Esophagus mucosa (tissue), 1 donor: ENCODE results near the gene CEPT1. TPM values are rescaled to one million over a fixed set of nuclear protein-coding genes. Genes with fewer than 3 reads are reported as not detected.
"Not testable (repeated sequence)": the region's sequence is repeated elsewhere in the genome, so short reads cannot be mapped to it uniquely, and the experiment has no call there.

Source experiments
- ATAC-seq: fragments of 200-7000 bp; cut with Tn5 transposase; one replicate; pipeline ENCODE4 v1.9.1; 2020
- total RNA-seq: library from RNA; stranded (reverse); gene quantifications from one replicate; pipeline ENCODE4 v1.2.4, GENCODE V29; 2023
- donor health status: DM: yes; HTN: yes; CAD: no.

The CEPT1 gene
- total RNA-seq, 1 donor from 2014 or later, result 23.3 TPM

DNA sequence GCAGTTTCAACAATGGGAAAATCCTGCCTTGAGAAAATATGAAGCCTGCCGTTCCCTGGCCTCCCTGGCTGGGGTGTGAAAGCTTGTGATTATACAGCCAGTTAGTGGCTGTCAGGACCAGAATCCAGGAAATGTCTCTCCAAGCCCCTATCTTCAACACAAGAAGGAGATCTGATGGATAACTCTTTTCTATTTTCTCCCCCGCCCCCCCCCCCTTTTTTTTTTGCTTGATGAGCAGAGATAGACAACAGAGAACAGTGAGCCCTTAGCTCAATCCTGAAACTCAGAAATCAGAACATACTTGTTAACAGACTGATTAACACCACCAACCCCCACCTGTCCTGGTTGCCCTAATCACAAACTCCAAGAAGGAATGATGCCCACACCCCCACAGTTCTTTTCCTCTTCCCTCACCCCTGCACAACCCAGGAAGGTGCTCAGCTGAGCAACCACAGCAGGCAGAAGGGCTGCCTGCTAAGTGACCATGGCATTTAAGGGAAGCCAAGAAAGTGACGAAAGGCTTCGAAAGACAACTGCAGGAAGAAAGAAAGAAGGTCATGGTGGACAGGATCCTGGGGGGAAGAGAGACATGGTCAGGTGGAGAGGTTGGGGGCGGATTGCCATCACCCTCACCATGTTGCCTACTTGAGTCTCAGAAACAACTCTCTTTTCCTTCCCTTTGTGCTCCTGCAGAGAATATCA is 72.8 kb downstream of the CEPT1 start:
- no peak for ATAC-seq

DNA sequence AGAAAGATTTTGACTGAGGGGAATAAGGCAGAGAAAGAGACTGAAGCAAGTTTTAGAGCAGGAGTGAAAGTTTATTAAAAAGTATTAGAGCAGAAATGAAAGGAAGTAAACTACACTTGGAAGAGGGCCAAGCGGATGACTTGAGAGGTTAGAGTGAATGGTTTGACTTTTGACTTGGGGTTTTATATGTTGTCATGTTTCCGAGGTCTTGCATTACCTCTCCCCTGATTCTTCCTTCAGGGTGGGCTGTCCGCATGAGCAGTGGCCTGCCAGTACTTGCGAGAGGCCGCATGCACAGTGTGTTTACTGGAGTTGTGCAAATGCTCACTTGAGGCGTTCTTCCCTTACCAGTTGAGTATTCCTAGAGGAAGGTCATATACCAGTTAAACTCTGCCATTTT is 73.4 kb downstream of the CEPT1 start:
- no peak for ATAC-seq

DNA sequence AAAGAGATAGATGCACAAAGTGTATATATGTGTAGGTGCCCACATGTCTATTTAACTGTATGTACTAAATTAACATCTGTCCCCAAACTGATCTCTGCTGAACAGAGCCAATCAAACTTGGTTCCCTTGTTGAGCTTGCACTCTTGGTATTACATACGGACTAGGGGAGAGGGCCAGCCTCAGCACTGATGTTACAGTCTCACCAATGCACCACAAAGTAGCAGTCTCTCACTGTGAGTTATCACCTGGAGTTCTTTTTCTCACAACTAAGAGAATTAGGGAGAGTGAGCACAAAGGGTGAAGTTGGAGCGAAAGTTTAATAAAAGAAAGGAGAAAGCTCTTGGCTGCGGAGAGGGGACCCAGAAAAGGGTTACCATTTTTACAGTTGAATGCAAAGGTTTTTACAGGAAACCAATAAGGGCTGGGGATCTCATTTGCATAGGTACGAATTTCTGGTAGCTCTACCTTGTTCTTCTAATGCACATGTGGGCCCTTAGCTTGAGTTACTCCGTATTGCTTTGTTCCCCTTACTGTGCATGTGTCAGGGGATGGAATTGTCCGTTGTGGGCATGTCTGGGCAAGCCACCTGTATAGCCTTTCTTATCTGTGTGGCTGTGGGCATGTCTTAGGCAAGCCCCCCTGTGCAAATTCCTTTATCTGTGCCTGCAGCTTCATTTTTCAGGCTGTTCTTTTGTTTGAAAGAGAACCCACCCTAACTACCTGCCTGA is 74.2 kb downstream of the CEPT1 start:
- no peak for ATAC-seq

DNA sequence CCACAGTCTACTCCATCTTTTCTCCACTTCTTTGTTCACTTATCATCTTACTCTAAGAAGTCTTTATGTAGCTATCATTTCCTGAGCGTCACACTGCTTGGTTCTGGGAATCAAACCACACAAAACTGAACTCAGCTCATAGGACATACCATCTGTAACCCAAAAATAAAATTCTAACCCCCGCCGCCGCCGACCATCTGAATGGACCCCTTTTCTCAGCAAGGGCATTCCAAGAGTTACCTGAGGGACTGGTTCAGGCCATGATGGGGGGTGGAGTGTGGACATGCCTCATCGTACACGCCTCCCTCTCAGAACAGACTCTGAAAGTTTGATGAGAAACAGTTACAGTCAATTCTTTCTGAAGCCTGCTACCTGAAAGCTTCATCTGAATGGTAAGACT is 74.9 kb downstream of the CEPT1 start:
- no peak for ATAC-seq

DNA sequence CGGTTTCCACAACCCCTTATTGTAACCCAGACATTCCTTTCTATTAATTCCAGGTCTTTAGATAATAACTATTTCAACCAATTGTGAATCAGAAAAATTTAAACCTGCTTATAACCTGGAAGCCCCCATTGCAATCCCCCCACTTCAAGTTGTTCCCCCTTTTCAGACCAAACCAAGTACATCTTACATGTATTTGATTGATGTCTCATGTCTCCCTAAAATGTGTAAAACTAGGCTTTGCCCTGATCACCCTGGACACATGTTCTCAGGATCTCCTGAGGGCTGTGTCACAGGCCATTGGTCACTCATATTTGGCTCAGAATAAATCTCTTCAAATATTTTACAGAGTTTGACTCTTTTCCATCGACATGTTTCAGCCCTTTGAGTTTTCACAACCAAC is 75.3 kb downstream of the CEPT1 start:
- not testable (repeated sequence) for ATAC-seq

DNA sequence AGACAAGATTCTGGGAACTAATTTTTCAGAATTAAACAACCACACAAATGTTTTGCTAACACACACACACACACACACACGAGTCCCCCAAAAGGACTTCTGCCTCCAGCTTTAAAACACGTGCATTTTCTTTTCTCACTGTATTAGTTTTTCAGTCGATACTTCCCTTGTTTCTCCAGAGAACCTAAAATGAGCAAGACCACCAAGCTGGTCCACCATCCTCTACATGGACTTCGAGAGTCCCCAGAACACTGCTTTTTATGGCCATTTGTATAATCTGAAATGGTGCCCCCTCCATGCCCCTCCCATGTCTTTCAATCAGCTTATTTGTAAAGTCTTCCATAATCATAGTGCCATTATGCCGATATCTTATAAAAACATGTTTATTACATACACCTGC is 76.7 kb downstream of the CEPT1 start:
- no peak for ATAC-seq

DNA sequence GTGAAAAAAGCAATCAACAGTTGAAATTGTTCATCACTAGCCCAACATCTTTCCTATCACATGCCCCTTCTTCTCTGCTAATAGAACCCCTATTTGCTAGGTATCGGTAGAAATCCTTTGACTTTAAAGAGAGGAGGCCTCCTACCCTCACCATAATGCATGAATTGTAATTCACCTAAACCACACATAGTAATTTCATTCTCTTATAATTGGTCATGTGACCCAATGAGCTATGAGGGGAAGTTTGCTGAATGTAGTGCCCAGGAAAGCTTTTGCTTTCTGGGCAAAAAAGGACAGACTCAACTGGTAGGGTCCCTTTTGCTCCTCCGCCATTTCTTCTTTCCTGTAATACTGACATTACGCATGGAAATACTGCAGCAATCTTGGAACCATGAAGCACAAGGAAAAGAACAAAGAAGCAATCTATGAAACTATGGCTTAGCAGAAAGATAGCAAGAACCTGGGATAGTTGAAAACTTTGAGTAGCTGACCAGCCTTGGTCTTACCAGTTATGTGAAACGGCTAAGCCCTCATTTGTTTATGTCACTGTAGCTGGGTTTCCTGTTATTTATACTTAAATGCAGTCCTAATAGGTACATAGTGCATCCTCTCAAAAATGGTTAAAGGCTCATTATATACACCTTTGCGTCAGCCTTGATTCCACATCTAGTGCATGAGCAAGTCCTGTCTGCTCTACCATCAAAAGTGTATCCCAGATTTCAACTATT is 77.3 kb downstream of the CEPT1 start:
- ATAC-seq, result no peak

DNA sequence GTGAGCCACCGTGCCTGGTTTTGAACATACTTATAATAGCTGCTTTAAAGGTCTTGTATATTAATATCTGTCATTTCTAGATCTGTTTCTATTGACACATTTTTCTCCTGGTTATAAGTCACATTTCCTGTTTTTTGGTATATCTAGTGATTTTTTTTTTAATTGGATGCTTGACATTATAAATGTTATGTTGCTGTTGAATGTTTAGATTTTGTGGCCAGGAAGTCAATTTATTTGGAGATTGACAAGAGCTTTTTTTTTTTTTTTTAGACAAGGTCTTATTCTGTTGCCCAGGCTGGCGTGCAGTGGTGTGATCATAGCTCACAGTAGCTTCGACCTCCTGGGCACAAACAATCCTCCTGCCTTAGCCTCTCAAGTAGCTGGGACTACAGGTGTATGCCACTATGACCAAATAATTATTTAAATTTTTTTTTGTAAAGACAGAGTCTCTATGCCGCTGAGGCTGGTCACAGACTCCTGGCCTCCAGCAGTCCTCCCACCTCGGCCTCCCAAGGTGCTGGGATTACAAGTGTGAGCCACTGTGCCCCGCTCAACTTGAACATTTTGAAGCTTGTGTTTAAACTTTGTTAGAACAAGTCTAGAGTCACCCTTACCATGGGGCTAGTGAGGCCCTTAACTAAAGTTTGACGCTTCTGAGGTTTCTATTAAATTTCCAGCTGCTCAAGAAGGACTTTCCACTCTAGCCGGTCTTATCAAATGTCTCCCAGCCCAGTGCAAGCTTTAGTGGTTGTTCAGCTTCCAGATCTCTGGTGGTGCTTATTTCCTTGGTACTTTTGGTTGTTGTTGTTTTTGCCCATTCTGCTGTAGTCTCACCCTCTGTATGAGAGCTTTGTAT is 78.9 kb downstream of the CEPT1 start:
- ATAC-seq, result no peak

DNA sequence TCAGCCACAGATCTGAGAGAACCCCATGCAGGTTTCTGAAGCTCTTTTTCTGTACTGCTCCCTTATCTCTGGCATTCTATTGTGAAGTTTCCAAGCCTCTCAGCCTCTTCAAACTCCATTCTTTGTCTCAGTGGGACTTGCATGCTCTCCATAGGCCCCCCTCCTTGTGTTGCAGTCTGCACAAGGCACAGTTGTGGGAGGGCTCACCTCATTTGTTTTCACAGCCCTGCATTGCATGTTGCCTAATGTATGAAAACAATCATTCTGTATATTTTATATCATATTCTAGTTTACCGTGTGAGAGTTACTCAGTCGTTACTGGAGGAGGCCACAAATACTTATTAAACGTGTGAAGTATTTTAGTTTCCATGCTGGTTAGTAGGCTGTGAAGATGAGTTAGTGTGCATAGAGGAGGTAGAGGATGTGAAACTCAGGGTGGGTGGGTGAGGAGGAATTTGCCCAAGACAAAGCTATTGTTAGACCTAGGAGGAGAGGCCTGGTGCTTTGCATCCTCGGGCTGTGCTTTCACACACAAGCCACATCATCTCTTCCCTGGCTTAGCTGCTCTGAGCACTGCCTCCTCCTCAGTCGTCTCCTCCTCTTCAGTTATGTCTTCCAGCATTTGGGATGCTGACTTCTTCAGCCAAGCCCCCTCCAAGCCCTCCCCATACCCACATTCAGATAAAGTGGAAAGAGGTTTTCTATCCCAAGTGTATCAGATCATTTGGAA is 79.7 kb downstream of the CEPT1 start:
- peak; percentile 34 for ATAC-seq

DNA sequence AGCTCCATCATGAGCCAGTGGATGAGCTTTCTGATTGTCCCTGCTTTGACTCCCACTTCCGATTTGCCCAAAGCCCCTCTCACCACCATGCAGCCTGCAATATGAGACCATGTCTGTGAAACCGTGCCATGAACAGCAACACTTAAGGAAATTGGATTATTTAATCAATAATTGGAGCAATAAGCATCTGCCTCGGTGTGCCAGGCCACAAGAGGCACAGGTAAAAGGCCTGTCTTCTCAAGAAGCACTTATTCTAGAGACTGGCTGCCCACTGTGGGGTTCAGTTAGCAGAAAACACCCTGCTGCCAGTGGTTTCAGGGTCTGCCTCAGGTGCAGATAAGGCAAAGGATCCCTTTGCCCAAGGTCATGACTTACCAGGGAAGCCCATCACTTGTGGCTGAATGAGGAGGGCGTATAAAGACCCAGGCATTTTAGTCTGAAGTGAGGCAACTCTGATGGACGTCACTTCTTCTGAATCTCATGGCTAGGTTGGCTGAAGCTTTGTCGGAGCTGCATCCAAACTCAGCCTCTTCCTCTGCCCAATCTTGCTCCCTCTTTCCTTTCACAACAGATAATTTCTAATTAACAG is 80.4 kb downstream of the CEPT1 start:
- no peak for ATAC-seq

DNA sequence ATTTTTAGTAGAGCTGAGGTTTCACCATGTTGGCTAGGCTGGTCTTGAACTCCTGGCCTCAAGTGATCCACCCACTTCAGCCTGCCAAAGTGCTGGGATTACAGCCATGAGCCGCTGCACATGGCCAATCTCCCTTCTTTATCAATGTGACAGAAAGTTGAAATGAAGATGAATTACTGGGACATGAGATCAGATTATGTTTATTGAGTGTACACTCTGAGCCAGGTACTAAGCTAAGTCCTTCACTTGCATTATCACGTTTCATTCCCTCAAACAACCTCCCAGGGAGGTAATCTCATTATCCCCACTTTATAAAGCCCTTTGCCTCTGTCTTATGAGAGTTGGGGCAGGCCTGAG is 81.2 kb downstream of the CEPT1 start:
- no peak for ATAC-seq

DNA sequence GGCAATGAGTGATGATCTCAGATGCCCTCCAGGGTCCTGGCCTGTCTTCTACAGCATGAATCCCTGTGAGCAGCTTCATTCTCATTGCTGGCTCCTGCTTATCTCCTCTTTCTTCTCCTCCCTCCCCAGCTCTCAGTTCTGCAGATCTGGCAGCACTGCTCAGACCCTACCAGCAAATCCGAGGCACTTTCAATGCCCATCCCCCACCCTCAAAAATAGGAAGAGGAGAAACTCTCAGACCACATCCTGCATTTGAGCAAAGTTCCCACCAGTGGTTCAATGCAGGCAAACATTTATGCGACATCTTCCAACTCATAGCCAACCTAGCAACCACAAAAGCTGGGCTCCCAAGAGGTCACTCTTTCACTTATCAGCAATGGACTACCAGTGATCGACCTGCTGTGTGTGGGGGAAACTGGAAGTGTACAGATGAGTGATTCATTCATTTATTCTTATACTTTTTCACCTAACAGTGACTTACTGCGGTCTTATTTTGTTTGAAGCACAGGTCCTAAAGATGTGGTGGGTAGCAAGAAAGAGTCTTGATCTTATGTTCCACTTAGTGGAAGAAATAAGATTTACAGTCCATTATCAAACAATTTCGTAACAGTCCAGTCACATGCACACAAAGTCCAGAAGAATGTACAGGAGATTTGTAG is 81.7 kb downstream of the CEPT1 start:
- peak; percentile 12 for ATAC-seq

DNA sequence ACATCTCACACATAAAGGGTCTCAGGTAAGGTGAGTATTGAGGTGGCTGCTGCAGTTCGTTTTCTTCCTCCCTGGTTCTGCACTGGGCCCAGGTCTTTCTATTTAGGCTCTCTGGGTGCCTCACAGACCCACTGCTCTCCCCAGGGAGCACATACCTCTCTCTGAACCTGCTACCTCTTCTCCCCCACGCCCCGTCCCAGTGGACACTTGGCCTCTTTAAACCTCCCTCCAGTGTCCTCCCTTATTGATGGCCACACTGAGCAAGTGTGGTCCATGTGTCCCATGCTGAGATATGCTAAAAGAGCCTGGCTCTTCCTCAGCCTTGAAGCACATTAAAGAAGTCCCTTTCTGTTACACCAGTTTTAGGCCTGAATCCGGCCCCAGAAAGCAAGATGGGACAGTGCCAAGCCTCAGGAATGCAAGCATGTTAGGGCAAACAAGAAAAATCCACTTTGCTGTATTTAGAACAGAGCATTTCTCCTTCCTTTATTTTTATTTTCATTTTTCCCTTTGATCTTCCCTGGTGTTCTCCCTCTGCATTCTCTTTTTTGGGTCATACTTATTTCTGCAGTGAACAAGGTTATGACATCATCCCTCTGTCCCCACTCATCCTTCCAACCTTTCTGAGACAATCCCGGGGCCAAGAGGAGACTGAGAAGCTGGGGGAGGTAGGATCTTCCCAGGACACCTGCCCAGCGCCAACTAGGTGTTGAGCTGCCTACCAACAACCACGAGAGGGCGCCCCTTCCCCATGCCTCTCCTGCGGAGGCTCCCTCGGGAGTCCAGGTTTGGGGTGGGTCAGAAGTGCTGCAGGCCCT is 82.5 kb downstream of the CEPT1 start:
- peak; percentile 88 for ATAC-seq

DNA sequence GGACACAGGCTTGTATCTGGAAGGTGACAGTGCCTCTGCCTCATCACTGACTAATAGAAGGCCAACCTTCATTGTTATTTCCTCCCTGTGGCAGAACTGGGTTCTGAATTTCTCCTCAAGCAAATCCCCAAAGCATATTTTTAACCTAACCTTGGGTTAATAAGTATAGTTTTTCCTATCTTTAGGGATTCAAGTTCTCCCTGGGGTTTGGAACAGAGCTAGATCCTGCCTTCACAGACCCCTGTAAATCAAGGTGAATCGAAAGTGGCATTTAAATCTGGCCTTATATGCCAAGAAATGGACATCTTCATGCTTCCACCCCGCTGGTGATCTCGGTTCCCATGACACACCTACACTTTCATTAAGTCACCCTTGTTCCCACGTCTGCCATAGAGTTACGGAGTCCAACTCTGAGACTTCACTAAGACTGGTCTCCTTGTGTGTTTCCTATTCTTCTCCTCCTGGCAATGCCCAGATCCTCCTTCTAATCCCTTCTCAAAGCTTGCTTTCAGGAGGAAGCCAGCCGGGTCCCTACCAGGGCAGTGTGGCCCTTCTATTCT is 83.2 kb downstream of the CEPT1 start:
- ATAC-seq, result no peak

DNA sequence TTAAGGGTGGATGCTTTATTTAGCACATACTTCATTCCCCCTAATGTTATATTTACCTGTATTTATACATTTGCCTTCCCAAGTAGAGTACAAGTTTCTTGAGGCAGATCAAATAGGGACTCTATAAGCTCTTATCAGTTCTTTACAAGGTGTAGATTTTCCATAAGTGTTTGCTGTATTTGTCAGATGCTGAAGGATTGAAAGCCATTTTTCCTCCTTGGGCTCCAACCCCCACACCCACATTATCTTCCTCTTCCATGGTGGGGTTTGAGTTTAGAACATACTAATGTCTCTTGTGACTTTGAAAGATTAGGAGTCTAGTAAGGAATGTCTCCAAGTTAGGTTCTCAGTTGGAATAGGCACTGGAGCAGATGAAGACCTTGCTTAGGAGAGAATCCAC is 85.1 kb downstream of the CEPT1 start:
- ATAC-seq, result no peak

DNA sequence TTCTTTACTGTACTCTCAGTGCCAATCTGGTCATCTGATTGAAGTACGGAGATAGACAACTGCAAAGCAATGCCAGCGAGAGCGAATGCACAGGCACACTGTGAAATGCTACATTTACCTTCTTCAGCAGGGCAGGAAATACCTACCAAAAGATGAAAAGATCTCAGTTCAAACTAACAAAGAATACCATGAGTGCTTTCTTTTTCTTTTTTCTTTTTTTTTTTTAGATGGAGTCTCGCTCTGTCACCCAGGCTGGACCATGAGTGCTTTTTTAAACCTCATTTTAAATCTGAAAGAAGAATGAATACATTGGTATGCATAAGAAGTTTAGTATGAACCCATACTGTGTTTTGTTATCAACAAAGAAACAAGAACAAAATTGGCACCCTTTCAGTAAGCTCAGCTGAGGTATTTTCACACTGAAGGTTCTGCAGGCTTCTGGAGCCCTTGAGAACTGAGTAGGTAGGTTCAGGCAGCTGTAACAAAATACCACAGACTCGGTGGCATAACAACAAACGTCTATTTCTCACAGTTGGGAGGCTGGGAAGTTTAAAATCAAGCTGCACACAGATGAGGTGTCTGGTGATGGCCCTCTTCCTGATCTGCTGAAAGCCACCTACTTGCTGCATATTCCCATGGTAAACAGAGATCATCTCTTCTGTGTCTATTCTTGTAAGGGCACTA is 85.8 kb downstream of the CEPT1 start:
- ATAC-seq, result no peak

DNA sequence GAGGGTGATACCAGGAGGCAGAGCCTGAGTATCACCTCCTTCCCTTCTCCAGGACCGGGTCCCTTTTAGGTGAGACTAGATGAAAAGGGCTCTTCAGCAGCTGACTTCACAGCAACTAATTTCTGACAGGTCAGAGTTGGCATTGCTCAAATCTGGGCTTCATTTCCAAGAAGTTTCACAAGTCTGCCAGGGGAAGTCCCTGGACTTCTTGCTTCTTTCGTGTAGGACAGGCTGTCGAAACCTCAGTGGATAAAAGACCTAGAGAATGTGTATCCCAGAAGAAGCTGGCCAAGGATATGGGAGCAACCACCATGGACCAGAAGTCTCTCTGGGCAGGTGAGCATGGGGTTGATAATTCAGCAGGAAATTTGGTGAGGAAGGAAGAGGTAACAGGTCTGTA is 87.4 kb downstream of the CEPT1 start, which contains the start of gene CHI3L2:
CHI3L2 (plus strand) TSS at position 280 of the 400 bp plus-strand sequence; CDS start at position 297, 17 bp downstream.
- ATAC-seq, result peak; percentile 31

DNA sequence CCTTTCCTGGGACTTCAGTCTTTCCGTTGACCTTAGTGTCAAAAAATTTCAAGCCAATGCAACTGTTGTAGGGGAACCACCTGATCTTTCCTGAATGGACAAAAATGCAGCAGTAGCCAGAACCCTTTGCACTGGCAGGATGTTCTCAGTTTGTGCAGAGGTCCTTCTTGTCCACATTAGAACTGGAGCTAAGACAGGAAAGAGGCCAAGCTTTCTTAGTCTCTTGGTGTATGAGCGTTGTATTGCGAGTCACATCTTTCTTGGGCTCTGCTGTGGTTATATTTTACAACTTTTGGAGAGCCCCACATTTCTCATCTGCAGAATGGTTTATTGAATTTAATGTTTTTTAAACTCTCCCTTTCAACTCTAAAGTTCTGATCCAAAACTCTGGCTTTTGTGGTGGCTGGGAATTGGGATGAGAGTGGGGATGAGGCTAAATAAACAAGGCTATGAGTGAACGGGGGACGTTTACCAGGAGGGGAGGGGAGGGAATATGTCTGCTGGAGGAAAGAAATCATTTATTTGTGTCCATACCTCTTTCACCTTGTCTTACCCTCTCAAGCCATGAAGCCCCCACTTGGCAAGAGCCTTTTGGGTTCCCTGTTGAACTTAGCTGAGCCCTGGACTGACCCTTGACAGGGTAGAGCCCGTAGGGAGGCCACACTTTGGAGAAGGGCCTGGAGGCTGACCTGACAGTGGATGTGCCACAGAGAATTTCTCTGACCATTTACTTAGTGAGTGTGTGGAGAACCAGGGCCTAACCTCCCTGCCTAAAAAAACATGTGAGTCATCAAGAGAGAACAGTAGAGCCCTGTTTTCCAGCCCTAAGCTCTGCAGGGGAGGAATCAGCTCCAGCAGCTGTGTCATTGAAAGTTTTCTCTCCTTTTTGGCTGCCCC is 88.1 kb downstream of the CEPT1 start:
- ATAC-seq, result peak; percentile 91
